Natural killer cell (primary cell): Measurements from ENCODE around the gene RAB26. TPM values are rescaled to one million over a fixed set of nuclear protein-coding genes. Genes with fewer than 3 reads are reported as not detected.

ENCODE experiments used
- ATAC-seq, 3 donors: fragments of 150-1000 bp in 2 of 3; fragments of 200-7000 bp in 1 of 3; cut with Tn5 transposase; 1 replicate in 1 of 3; 2 replicates in 2 of 3; pipeline ENCODE4 v1.10.0; 2021; ENCODE audit warnings: mild to moderate bottlenecking in 2 of 3, moderate library complexity in 2 of 3
- DNase-seq, 2 donors: peaks; one replicate each; pipeline versions ENCODE4 v3.0.0 to v3.0.0-alpha.2; 2013 to 2021; ENCODE audit warnings: mixed read lengths in 1 of 2
- H3K27ac ChIP-seq: one replicate; pipeline ENCODE4 v1.5.1; 2013; ENCODE audit warnings: mild to moderate bottlenecking, low read length
- H3K27me3 ChIP-seq: one replicate; pipeline ENCODE4 v1.6.1; 2013; ENCODE audit warnings: low read length; ENCODE audit not compliant: control insufficient read depth, insufficient read depth
- H3K36me3 ChIP-seq: one replicate; pipeline ENCODE4 v1.6.1; 2013; ENCODE audit warnings: low read length; ENCODE audit not compliant: control insufficient read depth, insufficient read depth
- H3K4me1 ChIP-seq: one replicate; pipeline ENCODE4 v1.6.1; 2013; ENCODE audit warnings: low read length; ENCODE audit not compliant: control insufficient read depth, insufficient read depth
- H3K4me3 ChIP-seq: one replicate; pipeline ENCODE4 v1.5.1; 2013; ENCODE audit warnings: low read length
- H3K9me3 ChIP-seq: one replicate; pipeline ENCODE4 v1.6.1; 2013; ENCODE audit warnings: low read length; ENCODE audit not compliant: control insufficient read depth, insufficient read depth
- H3K27ac Mint-ChIP-seq, 2 donors: one replicate each; pipeline ENCODE4 v1.8.0; 2022; ENCODE audit warnings: mild to moderate bottlenecking in 2 of 2, mixed read lengths in 2 of 2, moderate library complexity in 1 of 2
- H3K27me3 Mint-ChIP-seq, 2 donors: one replicate each; pipeline ENCODE4 v1.8.0; 2022; ENCODE audit warnings: low read depth in 2 of 2, mixed read lengths in 2 of 2
- H3K36me3 Mint-ChIP-seq: one replicate; pipeline ENCODE4 v1.8.0; 2022; ENCODE audit warnings: mixed read lengths
- H3K4me1 Mint-ChIP-seq, 2 donors: one replicate each; pipeline ENCODE4 v1.8.0; 2022; ENCODE audit warnings: mixed read lengths in 2 of 2
- H3K4me3 Mint-ChIP-seq: one replicate; pipeline ENCODE4 v1.8.0; 2022; ENCODE audit warnings: mild to moderate bottlenecking, moderate library complexity, mixed read lengths
- H3K9me3 Mint-ChIP-seq, 2 donors: one replicate each; pipeline ENCODE4 v1.8.0; 2022; ENCODE audit warnings: mixed read lengths in 2 of 2
- CTCF ChIP-seq: fragments of 200-600 bp; IDR thresholded peaks from one replicate; pipeline ENCODE4 v1.8.0; 2022; ENCODE audit warnings: antibody characterized with exemption
- WGBS: methylation state at CpG from one replicate; pipeline ENCODE4 v1.1.7; 2013; ENCODE audit warnings: missing lambda C conversion rate; ENCODE audit not compliant: insufficient coverage; 5-methylcytosine and 5-hydroxymethylcytosine counted together
- intact Hi-C: fragments of 100-400 bp; cut with micrococcal nuclease; formaldehyde crosslinking; loops from one replicate; pipeline ENCODE4 v1.14.2; 2022
- total RNA-seq, 4 donors: library from RNA; stranded (reverse); fragments of 120-200 nt in 1 of 4; gene quantifications; one replicate each; pipeline versions ENCODE4 v1.2.3 to v1.2.4, GENCODE V29; 2013 to 2022

The RAB26 gene
- total RNA-seq, 3 donors from 2014 or later (not counting 1 experiment from before 2014, with no cell fraction given), result 0.27 to 0.28 TPM; not detected in 1

- no peak overlapping the region for H3K27ac ChIP-seq
- ATAC-seq (no peak), DNase-seq (no peak)
- no peak for TF ChIP-seq CTCF
- H3K9me3 Mint-ChIP-seq, result no peaks in the 10 kb centered on the region
- WGBS, result 96% methylated on average over 27 of the region's 27 CpGs
- H3K27ac Mint-ChIP-seq, result no peak overlapping the region
- H3K4me1 ChIP-seq, result peaks cover 60% of the 10 kb centered on the region
- peaks cover 30 to 59% of the 10 kb centered on the region in 2 donors for H3K4me1 Mint-ChIP-seq
- H3K27me3 Mint-ChIP-seq, result no peaks in the 10 kb centered on the region
- H3K36me3 Mint-ChIP-seq, result no peaks in the 10 kb centered on the region
- H3K4me3 ChIP-seq, result no peak overlapping the region
- no peaks in the 10 kb centered on the region for H3K36me3 ChIP-seq
- H3K4me3 Mint-ChIP-seq, result peak overlapping the region; percentile 58
- H3K27me3 ChIP-seq, result no peaks in the 10 kb centered on the region
- no peaks in the 10 kb centered on the region for H3K9me3 ChIP-seq
- intact Hi-C loops, result loop anchor here (10.0 kb wide), 1 partner anchor 57 kb away; the partner anchor contains the start of genes BRICD5 and PGP
These were observed 9.2 kb downstream of the RAB26 start for GRCh38 chr16:2157480-2158261.

GRCh38 chr16:2158262-2158638 is 9.8 kb downstream of the RAB26 start:
- H3K4me1 ChIP-seq, result peaks cover 54% of the 10 kb centered on the region
- TF ChIP-seq CTCF, result no peak
- Mint-ChIP-seq H3K9me3 (no peaks in the 10 kb centered on the region), H3K27ac (no peak overlapping the region), H3K4me3 (peak overlapping the region; percentile 13), H3K36me3 (no peaks in the 10 kb centered on the region), H3K27me3 (no peaks in the 10 kb centered on the region), H3K4me1 (peaks cover 30 to 56% of the 10 kb centered on the region in 2 donors)
- DNase-seq (no peak), ATAC-seq (no peak)
- H3K4me3 ChIP-seq, result no peak overlapping the region
- no peaks in the 10 kb centered on the region for H3K27me3 ChIP-seq
- no peaks in the 10 kb centered on the region for H3K9me3 ChIP-seq
- 96% methylated on average over 15 of the region's 15 CpGs for WGBS
- no peak overlapping the region for H3K27ac ChIP-seq
- no peaks in the 10 kb centered on the region for H3K36me3 ChIP-seq
- intact Hi-C loops, result loop anchor here (10.0 kb wide), 1 partner anchor 57 kb away; the partner anchor contains the start of genes BRICD5 and PGP

- Mint-ChIP-seq H3K9me3 (no peaks in the 10 kb centered on the region), H3K36me3 (no peaks in the 10 kb centered on the region), H3K27me3 (no peaks in the 10 kb centered on the region), H3K4me3 (no peak overlapping the region), H3K27ac (no peak overlapping the region), H3K4me1 (peaks cover 29 to 50% of the 10 kb centered on the region in 2 donors)
- Histone ChIP-seq H3K27me3 (no peaks in the 10 kb centered on the region), H3K4me1 (peaks cover 44% of the 10 kb centered on the region), H3K4me3 (no peak overlapping the region), H3K9me3 (no peaks in the 10 kb centered on the region), H3K27ac (no peak overlapping the region), H3K36me3 (no peaks in the 10 kb centered on the region)
- DNase-seq, result no peak
- intact Hi-C loops, result loop anchor here (10.0 kb wide), 1 partner anchor 55 kb away; the partner anchor contains the start of genes BRICD5 and PGP
- TF ChIP-seq CTCF, result no peak
- WGBS, result 94% methylated on average over 24 of the region's 24 CpGs
- no peak for ATAC-seq
These were observed 10.9 kb downstream of the RAB26 start for GRCh38 chr16:2159175-2159838.
